Sigmoid colon (tissue), 7 donors: Measurements from ENCODE around the gene KLHL29. TPM values are rescaled to one million over a fixed set of nuclear protein-coding genes. Genes with fewer than 3 reads are reported as not detected.

Experiments
- DNase-seq: peaks from one replicate; pipeline ENCODE4 v3.0.0-alpha.2; 2019
- H3K27ac ChIP-seq, 4 donors: fragments of 200-600 bp; sonication (generic); one replicate each; pipeline ENCODE4 v1.5.1; 2016 to 2019; ENCODE audit warnings: mild to moderate bottlenecking in 1 of 4
- H3K27me3 ChIP-seq, 3 donors: fragments of 200-600 bp; sonication (generic); one replicate each; pipeline ENCODE4 v1.5.1; 2019; ENCODE audit warnings: mild to moderate bottlenecking in 1 of 3
- H3K36me3 ChIP-seq, 4 donors: fragments of 200-600 bp; sonication (generic); one replicate each; pipeline ENCODE4 v1.5.1; 2016 to 2019
- H3K4me1 ChIP-seq, 4 donors: fragments of 200-600 bp; sonication (generic); one replicate each; pipeline ENCODE4 v1.5.1; 2017 to 2019
- H3K4me3 ChIP-seq, 4 donors: fragments of 200-600 bp; sonication (generic); one replicate each; pipeline ENCODE4 v1.5.1; 2017 to 2019; ENCODE audit warnings: mild to moderate bottlenecking in 2 of 4, moderate library complexity in 1 of 4
- H3K9me3 ChIP-seq, 4 donors: fragments of 200-600 bp in 3 of 4; sonication (generic) in 3 of 4; one replicate each; pipeline versions ENCODE4 v1.5.1 to v1.6.1; 2013 to 2019
- EP300 ChIP-seq, 4 donors: sonication (generic); formaldehyde crosslinking; IDR thresholded peaks; one replicate each; pipeline ENCODE4 v1.6.1; 2017; ENCODE audit warnings: antibody characterized with exemption in 4 of 4
- POLR2A ChIP-seq, 2 donors: fragments of 450-650 bp; IDR thresholded peaks; one replicate each; pipeline ENCODE4 v1.6.1; 2016; ENCODE audit warnings: antibody characterized with exemption in 2 of 2, mild to moderate bottlenecking in 2 of 2, moderate library complexity in 2 of 2
- POLR2AphosphoS5 ChIP-seq, 4 donors: sonication (generic); formaldehyde crosslinking; IDR thresholded peaks; one replicate each; pipeline ENCODE4 v1.6.1; 2017; ENCODE audit warnings: antibody characterized with exemption in 4 of 4
- WGBS, 2 donors: extraction: QIAGEN DNeasy Blood & Tissue Kit; methylation state at CpG; one replicate each; pipeline ENCODE4 v1.1.7; 2013; 5-methylcytosine and 5-hydroxymethylcytosine counted together
- intact Hi-C: fragments of 100-400 bp; cut with DNase I; formaldehyde crosslinking; loops from one replicate; pipeline ENCODE4 v1.15.1; 2023
- polyA plus RNA-seq, 3 donors: library from polyadenylated mRNA; stranded (reverse); fragments of 200-250 nt; gene quantifications; one replicate each; pipeline ENCODE4 v1.2.3, GENCODE V29; 2013
- total RNA-seq, 4 donors: library from RNA; depleted of rRNA; stranded (reverse); fragments of >200 nt; gene quantifications; one replicate each; pipeline ENCODE4 v1.1.0, GENCODE V29; 2016
- TF ChIP-seq, protein P1 (sequence below), 4 experiments: fragments of 450-650 bp in 3 of 4; fragments of 200-600 bp in 1 of 4; IDR thresholded peaks; one replicate each; pipeline ENCODE4 v1.5.1; 2016 to 2019; ENCODE audit warnings: antibody characterized with exemption in 4 of 4, mild to moderate bottlenecking in 3 of 4, moderate library complexity in 2 of 4
- donor health status: healthy with polysubstance abuse.
- donor health status: Bipolar disorder and iron deficiency.
- donor health status: healthy.

Gene KLHL29
- total and polyA plus RNA-seq, 7 donors = 0.46 to 25.5 (median 6.3) TPM

DNA sequence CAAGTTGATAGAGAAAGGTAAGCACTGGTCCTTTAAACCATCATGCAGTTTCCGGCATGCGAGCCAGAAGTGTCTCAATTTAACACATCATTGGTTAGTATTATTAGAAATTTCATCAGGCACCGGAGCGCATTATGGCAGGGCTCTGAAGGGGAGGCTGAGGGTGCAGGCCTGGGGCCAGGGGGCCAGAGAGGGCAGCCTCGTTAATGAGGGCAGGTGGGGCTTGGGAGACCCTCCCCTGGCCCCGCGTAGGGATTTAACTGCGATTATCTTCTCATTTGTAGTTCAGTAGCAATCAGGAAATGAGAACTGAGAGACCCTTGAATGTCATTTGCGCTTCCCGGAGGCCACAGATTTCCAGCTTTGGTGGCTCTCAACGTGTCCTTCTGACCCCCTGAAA lies 246.4 kb downstream of the KLHL29 start:
- DNase-seq = no peak
- peaks cover 0 to 33% (median 13%) of the 10 kb centered on the region in 4 donors for H3K4me1 ChIP-seq
- no peaks in the 10 kb centered on the region for H3K36me3 ChIP-seq
- no peaks in the 10 kb centered on the region for H3K27me3 ChIP-seq
- TF ChIP-seq, protein P1, sequence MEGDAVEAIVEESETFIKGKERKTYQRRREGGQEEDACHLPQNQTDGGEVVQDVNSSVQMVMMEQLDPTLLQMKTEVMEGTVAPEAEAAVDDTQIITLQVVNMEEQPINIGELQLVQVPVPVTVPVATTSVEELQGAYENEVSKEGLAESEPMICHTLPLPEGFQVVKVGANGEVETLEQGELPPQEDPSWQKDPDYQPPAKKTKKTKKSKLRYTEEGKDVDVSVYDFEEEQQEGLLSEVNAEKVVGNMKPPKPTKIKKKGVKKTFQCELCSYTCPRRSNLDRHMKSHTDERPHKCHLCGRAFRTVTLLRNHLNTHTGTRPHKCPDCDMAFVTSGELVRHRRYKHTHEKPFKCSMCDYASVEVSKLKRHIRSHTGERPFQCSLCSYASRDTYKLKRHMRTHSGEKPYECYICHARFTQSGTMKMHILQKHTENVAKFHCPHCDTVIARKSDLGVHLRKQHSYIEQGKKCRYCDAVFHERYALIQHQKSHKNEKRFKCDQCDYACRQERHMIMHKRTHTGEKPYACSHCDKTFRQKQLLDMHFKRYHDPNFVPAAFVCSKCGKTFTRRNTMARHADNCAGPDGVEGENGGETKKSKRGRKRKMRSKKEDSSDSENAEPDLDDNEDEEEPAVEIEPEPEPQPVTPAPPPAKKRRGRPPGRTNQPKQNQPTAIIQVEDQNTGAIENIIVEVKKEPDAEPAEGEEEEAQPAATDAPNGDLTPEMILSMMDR (IDR thresholded peaks at IDR 0.05) = no peak
- no peak overlapping the region for H3K4me3 ChIP-seq
- no peak overlapping the region for H3K27ac ChIP-seq
- no peaks in the 10 kb centered on the region for H3K9me3 ChIP-seq
- intact Hi-C loops = no loop called here
- WGBS, 2 donors = 87 to 89% methylated on average over 11 of the region's 11 CpGs

DNA sequence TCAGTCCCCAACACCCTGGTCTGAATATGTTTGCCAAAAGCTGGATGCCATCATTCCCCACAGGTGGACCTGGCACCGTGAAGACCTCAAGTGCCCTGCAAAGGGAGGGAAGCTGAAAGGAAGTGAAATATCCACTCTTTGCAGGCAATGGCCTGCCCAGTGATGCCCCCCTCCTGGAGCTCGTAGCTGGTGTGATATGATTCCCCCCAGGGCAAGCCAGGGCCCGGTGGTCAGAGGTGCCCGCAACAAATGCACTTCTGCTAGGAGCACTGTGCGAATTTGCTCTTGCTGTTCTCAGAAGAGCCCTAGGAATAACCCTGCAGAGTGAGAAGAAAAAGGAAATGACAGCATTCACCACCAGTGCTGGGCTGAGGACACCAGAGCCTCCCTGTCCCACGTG lies 247.4 kb downstream of the KLHL29 start:
- TF ChIP-seq POLR2AphosphoS5 (IDR thresholded peaks at IDR 0.05) (no peak), POLR2A (IDR thresholded peaks at IDR 0.05) (no peak), EP300 (IDR thresholded peaks at IDR 0.05) (no peak)
- TF ChIP-seq, protein P1 (IDR thresholded peaks at IDR 0.05) = no peak
- no peak overlapping the region for H3K27ac ChIP-seq
- H3K4me1 ChIP-seq = peaks cover 0 to 34% (median 21%) of the 10 kb centered on the region in 4 donors
- H3K9me3 ChIP-seq = no peaks in the 10 kb centered on the region
- WGBS, 2 donors = 68 to 73% methylated on average over 6 of the region's 6 CpGs
- intact Hi-C loops = no loop called here
- H3K36me3 ChIP-seq = no peaks in the 10 kb centered on the region
- H3K4me3 ChIP-seq = no peak overlapping the region
- H3K27me3 ChIP-seq = no peaks in the 10 kb centered on the region
- DNase-seq = no peak

GRCh38 chr2:23632831-23633395 lies 247.9 kb downstream of the KLHL29 start:
- intact Hi-C loops = no loop called here
- DNase-seq = no peak
- WGBS, 2 donors = 90 to 93% methylated on average over 5 of the region's 5 CpGs
- H3K27ac ChIP-seq = no peak overlapping the region
- no peak overlapping the region for H3K4me3 ChIP-seq
- H3K4me1 ChIP-seq = peaks cover 0 to 34% (median 21%) of the 10 kb centered on the region in 4 donors
- H3K36me3 ChIP-seq = no peaks in the 10 kb centered on the region
- H3K9me3 ChIP-seq = no peaks in the 10 kb centered on the region
- TF ChIP-seq POLR2AphosphoS5 (IDR thresholded peaks at IDR 0.05) = no peak
- no peaks in the 10 kb centered on the region for H3K27me3 ChIP-seq

DNA sequence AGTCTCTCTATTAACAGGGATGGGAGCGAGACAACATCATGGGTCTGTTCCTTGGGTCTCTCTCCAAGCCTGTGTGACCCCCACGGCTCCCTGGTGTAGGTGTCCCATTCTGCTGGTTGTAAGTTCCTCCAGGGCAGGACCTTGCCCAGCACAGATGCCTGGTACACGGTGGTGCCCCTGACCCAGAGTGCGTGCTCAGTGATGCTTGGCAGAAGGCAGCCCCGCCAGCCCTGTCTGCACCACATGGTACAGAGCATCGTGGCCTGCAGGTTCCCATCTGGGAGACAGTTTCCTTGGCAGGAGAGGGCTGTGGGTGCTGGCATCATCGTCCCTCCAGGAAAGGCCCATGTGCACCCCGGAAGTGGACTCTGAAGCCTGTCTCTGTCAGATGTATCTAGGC lies 249.0 kb downstream of the KLHL29 start:
- intact Hi-C loops = no loop called here
- Histone ChIP-seq H3K36me3 (no peaks in the 10 kb centered on the region), H3K4me1 (peaks cover 0 to 33% (median 20%) of the 10 kb centered on the region in 4 donors), H3K27me3 (no peaks in the 10 kb centered on the region), H3K4me3 (no peak overlapping the region), H3K9me3 (no peaks in the 10 kb centered on the region), H3K27ac (no peak overlapping the region)
- no peak for DNase-seq
- TF ChIP-seq EP300 (IDR thresholded peaks at IDR 0.05) (no peak), POLR2A (IDR thresholded peaks at IDR 0.05) (no peak), POLR2AphosphoS5 (IDR thresholded peaks at IDR 0.05) (no peak)
- TF ChIP-seq, protein P1 (IDR thresholded peaks at IDR 0.05) = no peak
- 91 to 92% methylated on average over 8 of the region's 8 CpGs for WGBS, 2 donors

DNA sequence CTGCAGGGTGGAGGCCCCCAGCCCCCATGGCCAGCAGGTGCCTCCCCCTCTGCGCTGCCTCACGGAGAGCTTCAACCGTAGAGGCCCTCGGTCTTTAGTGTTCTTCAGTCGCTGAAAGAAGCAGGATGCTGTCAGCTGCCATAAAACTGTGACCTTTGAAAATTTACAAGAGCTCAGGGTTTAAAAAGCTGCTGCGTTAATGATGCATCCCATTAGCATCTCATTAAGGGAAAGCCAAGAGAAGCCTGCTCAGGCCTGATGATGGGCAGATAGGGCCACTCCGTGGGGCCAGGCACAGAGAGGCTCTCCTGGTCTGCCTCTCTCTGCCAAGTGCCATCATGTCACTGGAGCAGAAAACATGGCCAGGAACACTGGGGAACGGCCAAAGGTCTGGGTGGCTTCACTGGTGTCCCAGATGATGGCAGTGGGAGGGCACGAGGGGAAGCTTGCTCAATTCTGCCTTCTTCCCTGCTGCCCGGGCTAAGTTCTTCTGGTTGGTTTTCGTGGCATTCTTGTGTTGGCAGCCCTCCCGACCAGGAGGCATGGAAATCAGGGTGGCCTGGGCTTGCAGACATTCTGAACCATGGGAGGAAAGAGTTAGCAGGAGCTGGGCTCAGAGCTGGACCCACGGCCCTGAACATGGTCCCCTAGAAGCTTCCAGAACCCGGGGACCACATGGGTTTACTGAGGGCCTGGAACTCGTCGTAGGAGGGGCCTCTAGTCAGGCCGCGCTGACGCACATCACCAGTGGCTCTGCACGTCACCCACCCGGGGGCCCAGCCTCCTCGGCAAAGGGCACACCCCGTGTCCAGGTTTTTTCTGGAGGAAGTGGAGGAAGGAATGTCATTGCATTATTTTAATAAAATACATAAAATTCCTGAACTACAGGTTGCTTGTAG lies 250.7 kb downstream of the KLHL29 start:
- Histone ChIP-seq H3K4me1 (peaks cover 0 to 21% (median 15%) of the 10 kb centered on the region in 4 donors), H3K4me3 (no peak overlapping the region), H3K27ac (no peak overlapping the region), H3K36me3 (peaks cover 0 to 14% (median 4%) of the 10 kb centered on the region in 4 donors), H3K27me3 (no peaks in the 10 kb centered on the region), H3K9me3 (no peaks in the 10 kb centered on the region)
- no peak for DNase-seq
- intact Hi-C loops = loop anchor here (5.0 kb wide), 1 partner anchor 122 kb away; no protein-coding TSS in a partner anchor
- TF ChIP-seq EP300 (IDR thresholded peaks at IDR 0.05) = no peak
- 87 to 89% methylated on average over 23 of the region's 23 CpGs for WGBS, 2 donors
